HG02571 (cell line): ENCODE measurements around the gene KCNQ1.
"Not testable (repeated sequence)": the region's sequence is repeated elsewhere in the genome, so short reads cannot be mapped to it uniquely, and the experiment has no call there.

Experiments
- ATAC-seq: cut with Tn5 transposase; IDR thresholded peaks from one replicate; pipeline ENCODE4 v1.9.1; 2021; ENCODE audit warnings: mild to moderate bottlenecking, moderate library complexity; ENCODE audit not compliant: unreplicated experiment

KCNQ1 gene

DNA sequence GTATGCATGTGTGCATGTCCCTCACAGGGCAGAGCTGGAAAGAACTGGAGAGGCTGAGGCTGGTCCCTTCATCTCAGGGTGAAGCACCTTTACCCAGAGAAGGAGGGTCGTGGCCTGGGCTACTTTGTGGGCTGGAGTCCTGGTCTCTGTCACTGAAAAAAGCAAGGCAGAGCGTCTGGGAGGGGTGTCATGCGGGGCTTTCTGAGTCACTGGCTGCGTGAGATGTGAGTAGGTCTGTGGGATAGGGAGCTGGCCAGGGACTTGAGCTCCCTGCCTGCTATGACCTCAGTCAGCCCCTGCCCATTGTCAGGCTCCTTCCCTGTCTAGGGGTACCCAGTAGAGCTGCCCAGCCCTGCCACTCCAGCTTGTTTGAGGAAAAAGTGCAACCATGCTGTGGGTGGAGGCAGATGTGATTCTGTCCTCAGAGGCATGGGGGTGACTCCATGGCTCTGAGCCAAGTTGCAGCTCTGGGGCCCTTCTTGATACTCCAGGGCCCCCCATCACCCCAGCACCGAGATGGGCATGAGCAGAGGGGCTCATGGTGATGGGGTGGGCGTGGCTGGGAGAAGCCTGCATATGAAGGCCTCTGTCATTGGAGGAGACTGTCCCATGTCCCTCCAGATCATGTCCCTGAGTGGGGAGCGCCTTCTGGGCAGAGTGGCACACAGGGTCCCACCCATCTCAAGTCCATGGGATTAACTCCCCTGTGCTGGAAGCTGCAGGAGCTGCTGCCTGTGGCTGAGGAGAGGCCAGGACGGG is 27.8 kb downstream of the KCNQ1 start:
- ATAC-seq, result no peak

DNA sequence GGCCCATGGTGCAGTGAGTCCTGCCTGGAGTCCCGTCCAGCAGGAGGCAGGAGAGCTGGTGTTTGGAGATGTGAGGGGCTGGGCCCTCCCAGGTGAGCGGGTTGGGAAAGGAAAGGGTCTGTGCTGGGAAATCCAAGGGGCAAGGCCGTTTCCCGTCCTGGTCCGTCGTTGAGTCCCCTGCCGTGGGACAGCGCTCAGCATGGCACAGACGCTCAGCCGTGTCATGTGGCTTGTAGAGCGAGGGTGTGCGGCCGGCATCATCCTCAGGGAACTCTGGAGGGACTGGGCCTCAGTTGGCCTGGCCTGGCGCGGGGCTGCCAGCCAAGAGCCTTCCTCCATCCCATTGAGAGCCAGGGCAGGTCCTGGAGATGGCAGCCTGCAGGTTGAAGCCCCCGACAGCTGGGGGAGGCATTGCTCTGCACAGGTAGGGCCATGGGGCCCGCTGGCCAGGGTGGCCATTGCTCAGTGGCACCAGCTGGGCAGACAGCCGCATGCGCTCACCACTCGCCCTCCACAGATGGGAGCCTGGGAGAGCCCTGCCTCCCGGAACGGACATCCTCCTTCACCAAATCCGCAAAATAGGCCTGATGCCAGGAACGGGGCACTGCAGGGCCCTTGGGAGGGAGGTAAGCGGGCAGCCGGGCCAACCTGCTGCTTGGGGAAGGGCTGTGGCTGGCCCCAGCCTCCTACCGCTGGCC is 28.7 kb downstream of the KCNQ1 start:
- ATAC-seq, result no peak

DNA sequence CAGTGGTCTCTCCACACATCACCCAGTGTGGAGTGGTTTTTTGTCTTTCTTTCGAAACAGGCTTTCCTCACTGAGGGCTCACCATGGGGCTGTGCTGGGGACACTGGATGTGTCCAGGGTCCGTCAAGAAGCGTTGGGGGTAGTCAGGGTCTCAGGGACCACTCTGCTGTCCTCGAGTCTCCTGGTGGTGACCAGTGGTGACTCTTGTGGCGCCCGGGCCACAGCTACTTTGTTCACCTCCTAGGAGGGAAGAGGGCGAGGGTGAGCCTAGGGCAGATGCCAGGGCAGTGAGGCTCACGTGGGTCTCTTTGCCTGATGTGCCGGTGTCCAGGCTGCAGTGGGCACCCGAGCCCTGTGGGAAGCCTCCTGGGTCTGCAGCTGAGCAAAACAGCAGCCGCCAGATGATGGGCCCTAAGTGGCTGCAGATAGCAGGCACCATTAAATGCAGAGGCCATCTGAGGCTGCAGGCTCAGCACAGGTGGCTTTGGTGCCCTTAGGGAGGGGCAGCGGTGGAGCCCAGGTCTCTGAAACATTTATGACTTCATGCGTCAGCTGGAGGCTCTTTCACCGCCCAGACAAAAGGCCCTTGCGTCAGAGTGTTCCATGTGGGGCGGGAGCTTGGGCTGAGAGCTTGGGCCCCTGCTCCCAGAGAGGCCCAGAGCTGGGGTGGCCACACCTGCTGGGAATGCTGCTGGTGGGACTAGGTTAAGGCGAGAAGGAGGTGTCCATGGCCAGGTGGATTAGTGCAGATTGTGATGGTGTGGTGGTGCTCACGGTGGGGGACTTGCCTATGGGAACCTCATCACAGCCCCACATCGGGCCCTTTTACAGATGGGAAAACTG is 29.5 kb downstream of the KCNQ1 start:
- ATAC-seq, result no peak

DNA sequence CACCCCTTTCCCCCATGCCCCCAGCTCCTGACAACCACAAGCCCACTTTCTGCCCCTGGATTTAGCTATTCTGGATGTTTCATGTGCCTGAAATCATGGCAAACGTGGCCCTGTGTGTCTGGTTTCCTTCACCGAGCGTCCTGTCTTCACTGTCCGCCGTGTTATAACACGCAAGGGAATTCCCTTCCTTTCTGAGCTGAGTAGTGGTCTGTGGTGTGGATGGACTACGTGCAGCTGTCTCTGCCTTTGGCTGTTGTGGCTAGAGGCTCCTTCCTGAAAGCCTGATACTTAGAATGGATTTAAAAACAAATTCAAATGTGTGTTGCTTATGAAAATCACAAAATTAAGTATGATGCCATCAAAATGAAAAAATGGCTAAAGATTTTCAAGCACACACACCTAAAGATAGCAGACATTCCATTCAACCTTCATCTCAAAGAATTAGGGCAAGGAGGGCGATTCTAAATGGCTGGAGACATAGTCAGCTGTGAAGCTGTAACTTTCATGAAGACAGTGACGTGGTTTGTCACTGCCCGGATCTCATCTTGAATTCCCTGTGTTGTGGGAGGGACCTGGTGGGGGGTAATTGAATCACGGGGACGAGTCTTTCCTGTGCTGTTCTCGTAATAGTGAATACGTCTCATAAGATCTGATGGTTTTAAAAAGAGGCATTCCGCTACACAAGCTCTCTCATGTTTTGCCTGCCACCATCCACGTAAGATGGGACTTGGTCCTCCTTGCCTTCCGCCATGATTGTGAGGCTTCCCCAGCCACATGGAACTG is 30.5 kb downstream of the KCNQ1 start:
- ATAC-seq, result no peak

DNA sequence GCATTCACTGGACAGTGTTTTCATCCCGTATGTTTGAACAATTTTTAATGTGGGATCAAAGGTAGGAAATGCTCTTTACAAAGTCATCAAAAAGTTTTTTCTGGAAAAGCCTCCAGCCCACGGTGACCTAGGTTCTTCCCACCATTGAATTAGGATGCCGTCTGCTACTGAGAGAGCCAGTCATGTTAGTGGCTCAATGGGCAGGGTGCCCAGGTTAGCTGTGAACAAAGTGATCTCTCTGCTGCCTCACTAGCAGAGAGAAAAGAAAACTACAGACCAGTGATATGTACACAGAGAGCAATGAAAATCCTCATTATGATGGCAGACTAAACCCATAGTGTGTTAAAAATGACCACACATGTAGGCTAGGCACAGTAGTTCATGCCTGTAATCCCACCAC is 32.4 kb downstream of the KCNQ1 start:
- no peak for ATAC-seq

DNA sequence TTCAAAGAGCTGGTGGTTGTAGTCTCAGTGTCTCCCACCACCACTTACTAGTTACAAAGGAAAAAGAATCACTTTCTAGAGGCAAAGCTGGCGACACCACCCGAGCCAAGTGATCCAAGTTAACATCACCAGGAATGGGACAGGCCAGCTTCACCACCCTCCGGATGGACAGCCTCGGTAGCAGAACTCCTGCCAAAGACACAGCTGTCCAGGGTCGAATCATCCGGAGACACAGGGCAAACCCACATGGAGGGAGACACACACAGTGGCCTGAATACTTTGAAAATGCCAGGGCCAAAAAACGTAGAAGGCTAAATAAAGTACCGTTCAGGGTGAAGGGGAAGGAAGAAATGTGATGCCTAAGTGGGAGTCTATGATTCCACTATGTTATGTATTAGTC is 33.1 kb downstream of the KCNQ1 start:
- ATAC-seq, result no peak

DNA sequence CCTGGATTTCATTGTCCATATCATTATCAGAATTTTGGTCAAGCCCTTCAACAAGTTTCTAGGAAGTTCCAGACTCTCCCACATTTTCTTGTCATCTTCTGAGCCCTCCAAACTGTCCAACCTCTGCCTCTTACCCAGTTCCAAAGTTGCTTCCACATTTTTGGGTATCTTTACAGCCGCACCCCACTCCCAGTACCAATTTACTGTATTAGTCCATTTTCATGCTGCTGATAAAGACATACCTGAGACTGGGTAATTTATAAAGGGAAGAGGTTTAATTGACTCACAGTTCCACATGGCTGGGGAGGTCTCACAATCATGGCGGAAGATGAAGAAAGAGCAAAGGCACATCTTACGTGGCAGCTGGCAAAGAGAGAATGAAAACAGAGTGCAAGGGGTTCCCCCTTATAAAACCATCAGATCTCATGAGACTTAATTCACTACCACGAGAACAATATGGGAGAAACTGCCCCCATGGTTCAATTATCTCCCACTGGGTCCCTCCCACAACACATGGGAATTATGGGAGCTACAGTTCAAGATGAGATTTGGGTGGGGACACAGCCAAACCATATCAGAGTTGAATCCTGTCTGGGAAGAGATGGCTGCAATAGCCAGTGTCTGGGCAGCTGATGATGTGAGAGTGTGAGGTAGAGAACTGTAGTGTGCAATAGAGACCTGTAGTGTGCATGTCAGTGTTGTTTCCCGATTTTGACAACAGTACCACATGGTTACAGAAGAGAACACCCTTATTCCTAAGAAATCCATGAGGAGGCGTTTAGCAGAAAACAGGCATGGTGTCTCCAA is 35.5 kb downstream of the KCNQ1 start:
- not testable (repeated sequence) for ATAC-seq

DNA sequence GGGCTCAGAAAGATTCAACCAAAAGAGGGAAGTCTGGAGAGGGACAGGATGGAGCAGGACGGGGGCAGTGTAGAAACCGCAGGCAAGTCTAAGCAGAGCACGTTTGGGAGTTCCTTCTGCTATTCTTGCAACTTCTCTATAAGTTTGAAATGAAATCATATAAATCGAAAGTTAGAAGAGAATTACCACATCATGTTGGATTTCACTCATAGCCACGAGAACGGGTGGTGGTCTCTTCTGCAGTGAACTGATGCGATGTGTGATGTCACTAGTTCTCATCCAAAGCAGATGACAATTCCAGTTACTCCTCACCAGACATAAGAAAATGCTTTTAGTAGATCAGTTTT is 36.0 kb downstream of the KCNQ1 start:
- no peak for ATAC-seq

DNA sequence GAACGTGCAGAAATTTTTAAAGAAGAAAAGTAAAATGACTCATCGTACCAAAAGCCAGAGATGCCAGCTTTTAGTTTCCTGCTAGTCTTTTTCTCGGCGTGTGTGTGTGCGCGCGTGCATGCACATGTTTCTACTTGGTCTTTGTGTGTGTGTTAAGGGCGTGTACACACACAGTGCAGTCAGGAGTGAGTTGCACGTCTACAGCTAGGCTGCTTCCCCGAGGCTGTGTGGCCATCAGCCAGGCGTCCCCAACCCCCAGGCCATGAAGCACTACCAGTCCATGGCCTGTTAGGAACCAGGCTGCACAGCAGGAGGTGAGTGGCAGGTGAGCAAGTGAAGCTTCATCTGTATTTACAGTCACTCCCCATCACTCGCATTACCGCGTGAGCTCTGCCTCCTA is 36.4 kb downstream of the KCNQ1 start:
- ATAC-seq, result no peak

DNA sequence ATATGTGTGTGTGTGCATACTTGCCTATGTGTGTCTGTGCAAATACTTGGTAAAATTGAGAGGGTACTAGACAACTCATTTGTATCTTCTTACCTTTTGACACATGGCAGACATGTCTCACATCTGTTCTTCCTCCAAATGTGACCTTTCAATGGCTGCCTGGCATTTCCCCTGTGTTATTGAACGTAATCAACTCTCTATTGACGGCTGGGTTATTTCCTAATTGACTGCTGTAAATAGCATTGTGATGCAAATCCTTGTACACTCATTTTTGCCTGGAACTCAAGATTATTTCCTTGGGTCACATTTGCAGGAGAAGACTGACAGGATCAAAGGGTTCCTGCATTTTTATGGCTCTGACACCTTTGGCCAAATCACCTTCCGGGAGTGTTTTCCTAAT is 37.4 kb downstream of the KCNQ1 start:
- ATAC-seq, result no peak

DNA sequence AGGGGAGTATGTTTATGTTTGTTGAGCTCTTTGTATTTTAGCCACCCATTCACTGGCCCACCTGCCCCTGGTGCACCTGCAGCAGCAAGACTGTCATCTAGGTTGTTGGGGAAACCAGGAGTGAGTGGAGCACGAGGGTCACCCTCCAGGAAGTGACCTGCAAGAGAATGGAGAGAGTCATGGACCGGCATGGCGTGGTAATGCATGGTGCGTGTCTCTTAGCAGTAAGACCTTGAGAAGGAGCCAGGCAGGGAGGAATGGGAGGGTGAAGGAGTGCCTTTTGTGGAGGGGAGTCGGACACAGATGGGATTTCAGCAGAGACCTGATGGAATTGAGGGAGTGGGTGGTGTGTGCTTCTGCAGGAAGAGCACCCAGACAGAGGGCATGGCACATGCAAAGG is 37.9 kb downstream of the KCNQ1 start:
- no peak for ATAC-seq

DNA sequence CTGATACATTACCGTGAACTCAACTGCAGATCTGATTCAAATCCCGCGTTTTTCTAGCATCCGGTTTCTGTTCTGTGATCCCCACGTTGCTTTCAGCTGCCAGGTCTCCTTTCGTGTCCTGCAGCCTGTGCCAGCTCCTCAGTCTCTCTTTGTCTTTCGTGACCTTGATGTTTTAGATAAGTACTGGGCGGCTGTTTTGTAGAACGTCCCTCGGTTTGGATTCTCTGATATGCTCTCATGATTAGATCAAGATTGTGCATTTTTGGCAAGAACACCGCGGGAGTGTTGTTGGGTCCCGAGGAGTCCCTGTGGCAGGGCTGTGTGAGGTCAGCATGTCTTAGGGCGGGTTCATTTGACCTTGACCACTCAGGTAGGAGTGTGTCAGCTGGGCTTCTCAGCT is 38.6 kb downstream of the KCNQ1 start:
- ATAC-seq, result no peak

DNA sequence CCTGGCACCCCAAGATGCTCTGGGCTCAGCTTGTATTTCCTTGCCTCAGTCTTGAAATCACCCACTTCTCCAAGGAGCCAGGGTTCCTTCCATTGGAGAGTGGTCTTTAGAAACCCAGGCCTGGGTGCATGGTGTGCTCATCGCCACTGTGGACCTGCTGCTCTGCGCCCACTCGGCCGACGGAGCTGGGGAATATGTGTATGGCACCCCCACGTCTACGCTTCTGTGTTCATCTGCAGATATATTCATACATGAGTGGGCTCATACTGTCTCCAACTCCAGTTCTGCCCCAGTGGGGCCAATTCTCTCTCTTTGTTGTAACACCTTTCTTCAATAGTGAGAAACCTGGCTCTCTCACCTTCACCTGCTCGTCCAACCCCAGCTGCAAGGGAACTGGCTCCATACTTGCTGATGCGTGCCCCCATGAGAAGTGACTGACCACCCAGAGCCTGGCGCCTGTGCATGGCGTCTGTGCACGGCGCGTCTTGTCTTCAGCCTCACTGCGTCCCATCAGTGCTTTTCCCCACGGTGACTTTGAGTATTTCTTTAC is 39.8 kb downstream of the KCNQ1 start:
- ATAC-seq, result no peak

DNA sequence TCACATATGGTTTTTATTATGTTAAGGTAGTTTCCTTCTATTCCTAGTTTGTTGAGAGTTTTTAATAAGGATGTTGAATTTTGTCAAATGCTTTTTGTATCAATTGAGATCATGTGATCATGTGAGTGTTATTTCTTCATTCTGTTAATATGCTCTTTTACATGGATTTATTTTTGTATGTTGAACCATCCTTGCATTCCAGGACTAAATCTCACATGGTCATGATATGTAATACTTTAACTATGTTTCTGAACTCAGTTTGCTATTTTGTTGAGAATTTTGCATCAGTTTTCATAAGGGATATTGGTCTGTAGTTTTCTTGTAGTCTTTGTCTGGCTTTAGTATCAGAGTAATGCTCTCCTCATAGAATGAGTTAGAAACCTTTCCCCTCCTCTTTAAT is 43.2 kb downstream of the KCNQ1 start:
- ATAC-seq, result no peak

DNA sequence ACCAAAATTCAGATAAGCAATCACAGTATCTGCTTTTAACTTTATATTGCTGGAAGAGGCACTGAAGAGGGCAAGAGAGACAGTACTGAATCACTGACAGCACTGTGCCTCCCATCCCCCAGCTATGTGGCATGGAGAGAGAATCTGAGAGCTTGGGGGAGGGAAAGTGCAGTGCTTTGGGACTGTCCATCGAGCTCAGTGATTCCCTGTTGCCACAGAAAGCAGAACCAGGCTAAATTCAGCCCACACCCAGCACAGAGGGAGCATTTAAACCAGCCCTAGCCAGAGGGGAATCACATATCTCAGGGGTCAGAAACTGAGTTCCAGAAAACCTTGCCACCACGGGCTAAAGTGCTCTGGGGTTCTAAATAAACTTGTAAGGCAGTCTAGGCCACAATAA is 44.3 kb downstream of the KCNQ1 start:
- no peak for ATAC-seq

DNA sequence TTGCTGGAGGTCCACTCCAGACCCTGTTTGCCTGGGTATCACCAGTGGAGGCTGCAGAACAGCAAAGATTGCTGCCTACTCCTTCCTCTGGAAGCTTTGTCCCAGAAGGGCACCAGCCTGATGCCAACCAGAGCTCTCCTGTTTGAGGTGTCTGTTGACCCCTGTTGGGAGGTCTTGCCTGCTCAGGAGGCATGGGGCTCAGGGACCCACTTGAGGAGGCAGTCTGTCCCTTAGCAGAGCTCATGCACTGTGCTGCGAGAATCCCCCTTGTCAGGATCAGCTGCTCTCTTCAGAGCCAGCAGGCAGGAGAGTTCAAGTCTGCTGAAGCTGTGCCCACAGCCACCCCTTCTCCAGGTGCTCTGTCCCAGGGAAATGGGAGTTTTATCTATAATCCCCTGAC is 53.1 kb downstream of the KCNQ1 start:
- not testable (repeated sequence) for ATAC-seq

DNA sequence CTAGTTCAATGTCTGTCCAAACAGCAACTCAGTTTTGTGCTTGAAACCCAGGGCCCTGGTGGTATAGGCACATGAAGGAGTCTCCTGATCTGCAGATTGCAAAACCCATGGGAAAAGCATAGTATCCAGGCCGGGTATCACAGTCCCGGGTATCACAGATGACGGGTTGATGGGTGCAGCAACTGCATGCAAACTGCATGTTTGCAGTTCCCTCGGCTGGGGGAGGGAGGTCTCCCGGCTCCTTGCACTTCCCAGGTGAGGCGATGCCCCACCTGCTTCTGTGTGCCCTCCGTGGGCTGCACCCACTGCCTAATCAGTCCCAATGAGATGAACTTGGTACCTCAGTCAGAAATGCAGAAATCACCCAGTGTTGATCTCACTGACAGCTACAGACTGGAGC is 53.9 kb downstream of the KCNQ1 start:
- no peak for ATAC-seq

DNA sequence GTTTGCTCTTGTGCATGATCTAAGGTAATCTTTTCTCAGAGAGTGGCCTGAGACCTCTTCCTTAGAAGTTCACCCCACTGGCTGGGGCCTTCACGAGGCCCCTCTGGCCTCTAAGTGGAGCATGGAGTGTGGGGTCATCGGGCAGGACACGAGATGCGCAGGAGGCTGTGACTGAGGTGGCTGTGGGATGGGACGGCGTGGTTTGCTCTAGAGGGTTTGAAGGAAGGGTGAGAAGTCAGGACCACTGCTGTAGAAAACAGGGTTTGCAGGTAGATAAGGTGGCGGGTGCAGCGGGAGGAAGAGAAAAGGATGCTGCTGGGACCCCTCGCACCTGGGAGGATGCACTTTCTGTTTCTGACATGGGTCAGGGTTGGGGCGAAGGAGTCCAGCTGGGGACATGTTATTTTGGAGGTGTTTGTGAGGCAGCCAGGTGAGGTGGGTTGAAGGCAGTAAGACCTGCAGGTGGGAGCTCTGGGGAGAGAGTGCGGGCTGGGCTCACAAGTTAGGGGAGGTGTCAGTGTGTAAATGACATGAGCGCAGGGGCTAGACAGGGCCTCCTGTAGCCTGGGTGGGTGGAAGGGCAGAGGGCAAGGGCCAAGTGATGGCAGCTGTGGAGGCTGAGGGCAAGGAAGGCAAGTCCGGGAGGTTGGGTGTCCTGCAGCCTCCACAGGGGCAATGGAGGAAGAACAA is 62.5 kb downstream of the KCNQ1 start:
- ATAC-seq, result no peak

DNA sequence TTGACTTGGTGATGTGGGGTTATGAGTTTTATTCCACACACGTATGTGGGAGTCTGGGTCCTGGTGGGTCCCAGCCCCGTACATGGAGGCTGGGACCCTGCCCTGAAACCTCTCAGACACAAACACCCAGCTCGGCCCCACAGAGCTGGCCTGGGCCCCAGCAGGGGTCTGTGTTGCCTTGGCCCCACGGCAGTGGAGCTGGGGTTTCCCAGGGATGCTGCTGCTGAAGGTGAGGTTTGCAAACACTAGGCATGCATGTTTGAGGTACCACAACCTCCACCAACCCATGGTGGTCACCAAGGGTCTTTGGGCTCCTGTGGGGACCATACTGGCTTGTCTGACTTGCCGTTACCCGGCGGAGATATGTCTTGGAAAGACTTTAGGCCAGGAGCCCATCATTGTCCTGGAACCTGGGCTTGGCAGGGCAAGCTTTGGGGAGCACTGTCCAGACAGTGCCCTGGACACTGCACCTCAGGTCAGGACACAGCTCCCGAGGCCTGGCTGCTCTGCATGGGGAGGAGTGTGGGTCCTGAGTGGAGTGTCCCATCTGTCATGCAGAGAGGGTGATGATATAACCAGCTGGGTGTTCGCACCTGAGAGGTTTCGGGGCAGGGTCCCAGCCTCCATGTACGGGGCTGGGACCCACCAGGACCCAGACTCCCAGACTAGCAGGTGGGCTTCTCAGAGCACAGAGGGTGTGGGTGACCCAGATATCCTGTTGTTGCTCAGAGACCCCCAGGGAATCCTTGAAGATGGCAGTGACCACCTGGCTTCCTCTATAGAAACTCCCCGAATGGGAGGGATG is 63.3 kb downstream of the KCNQ1 start:
- ATAC-seq, result no peak
